GM19452 (cell line): ENCODE measurements around the gene HBA2.
"Not testable (repeated sequence)": the region's sequence is repeated elsewhere in the genome, so short reads cannot be mapped to it uniquely, and the experiment has no call there.

ENCODE experiments used
- ATAC-seq: cut with Tn5 transposase; IDR thresholded peaks from one replicate; pipeline ENCODE4 v1.9.1; 2021; ENCODE audit not compliant: unreplicated experiment

Gene HBA2

GRCh38 chr16:173928-174769 lies 1.5 kb downstream of the HBA2 start:
- not testable (repeated sequence) for ATAC-seq

- no peak for ATAC-seq
Observed at GRCh38 chr16:175011-175949, 2.6 kb downstream of the HBA2 start.

- not testable (repeated sequence) for ATAC-seq
Observed at GRCh38 chr16:176006-176405, 3.3 kb downstream of the HBA2 start.

- ATAC-seq: not testable (repeated sequence)
Observed at GRCh38 chr16:176477-177382, 4.1 kb downstream of the HBA2 start, which contains the start of gene HBA1. HBA1 (plus strand) TSS chr16:176680; CDS start chr16:176717, 37 bp downstream.

- no peak for ATAC-seq
Observed at GRCh38 chr16:177394-177822, 4.7 kb downstream of the HBA2 start.

- ATAC-seq: no peak
Observed at GRCh38 chr16:177981-178667, 5.4 kb downstream of the HBA2 start.

GRCh38 chr16:178668-179015 lies 6.0 kb downstream of the HBA2 start:
- no peak for ATAC-seq

GRCh38 chr16:179211-180092 lies 6.8 kb downstream of the HBA2 start:
- no peak for ATAC-seq

GRCh38 chr16:180101-180675 lies 7.5 kb downstream of the HBA2 start, which contains the start of gene HBQ1:
HBQ1 (plus strand) TSS chr16:180459; CDS start chr16:180487, 28 bp downstream.
- ATAC-seq: no peak

GRCh38 chr16:180681-181564 lies 8.2 kb downstream of the HBA2 start:
- ATAC-seq: no peak

GRCh38 chr16:181565-182021 lies 8.9 kb downstream of the HBA2 start:
- peak; percentile 64 for ATAC-seq

GRCh38 chr16:183005-183404 lies 10.3 kb downstream of the HBA2 start:
- ATAC-seq: no peak

- ATAC-seq: no peak
Observed at GRCh38 chr16:185213-185612, 12.5 kb downstream of the HBA2 start.

GRCh38 chr16:185691-186090 lies 13.0 kb downstream of the HBA2 start:
- ATAC-seq: no peak

- no peak for ATAC-seq
Observed at GRCh38 chr16:187330-187729, 14.7 kb downstream of the HBA2 start.

GRCh38 chr16:188674-189073 lies 16.0 kb downstream of the HBA2 start:
- ATAC-seq: no peak

GRCh38 chr16:189604-190186 lies 17.0 kb downstream of the HBA2 start:
- ATAC-seq: no peak
